Neuron (in vitro differentiated cells): ENCODE results near the gene CCNB1.
"Not testable (repeated sequence)": the region's sequence is repeated elsewhere in the genome, so short reads cannot be mapped to it uniquely, and the experiment has no call there.

Experiments
- H2AFZ ChIP-seq: one replicate; pipeline ENCODE4 v1.6.1; 2013; ENCODE audit warnings: low read depth, mild to moderate bottlenecking, inconsistent platforms, low read length, moderate library complexity
- H3K27me3 ChIP-seq: one replicate; pipeline ENCODE4 v1.6.1; 2013; ENCODE audit warnings: low read length; ENCODE audit not compliant: insufficient read depth
- H3K36me3 ChIP-seq: one replicate; pipeline ENCODE4 v1.6.1; 2013; ENCODE audit warnings: low read length; ENCODE audit not compliant: insufficient read depth
- H3K4me1 ChIP-seq: one replicate; pipeline ENCODE4 v1.6.1; 2013; ENCODE audit warnings: low read length; ENCODE audit not compliant: insufficient read depth
- H3K4me3 ChIP-seq: 2 replicates; pipeline ENCODE4 v1.5.1; 2013; ENCODE audit warnings: mild to moderate bottlenecking, low read length, moderate library complexity
- H3K9me3 ChIP-seq: one replicate; pipeline ENCODE4 v1.6.1; 2013; ENCODE audit warnings: low read length

CCNB1 gene

GRCh38 chr5:69189162-69190086, 22.5 kb downstream of the CCNB1 start, which contains the start of gene CENPH:
TSS of gene CENPH (plus strand) at chr5:69189583. CDS start at chr5:69189635, 52 bp downstream.
- peaks cover 8% of the 10 kb centered on the region for H3K4me1 ChIP-seq
- H3K27me3 ChIP-seq: no peaks in the 10 kb centered on the region
- H2AFZ ChIP-seq: peak within 1 kb of the TSS; percentile 79
- peaks cover 24% of the 10 kb centered on the region for H3K36me3 ChIP-seq
- peak within 1 kb of the TSS; percentile 87 for H3K4me3 ChIP-seq
- no peaks in the 10 kb centered on the region for H3K9me3 ChIP-seq

- no peak overlapping the region for H2AFZ ChIP-seq
- no peak overlapping the region for H3K4me3 ChIP-seq
- H3K36me3 ChIP-seq: peaks cover 55% of the 10 kb centered on the region
- H3K27me3 ChIP-seq: no peaks in the 10 kb centered on the region
- H3K4me1 ChIP-seq: no peaks in the 10 kb centered on the region
- no peaks in the 10 kb centered on the region for H3K9me3 ChIP-seq
Observed at GRCh38 chr5:69202497-69202896, 35.5 kb downstream of the CCNB1 start.

GRCh38 chr5:69206528-69207190, 39.7 kb downstream of the CCNB1 start:
- no peak overlapping the region for H3K4me3 ChIP-seq
- peaks cover 55% of the 10 kb centered on the region for H3K36me3 ChIP-seq
- H3K27me3 ChIP-seq: no peaks in the 10 kb centered on the region
- no peaks in the 10 kb centered on the region for H3K9me3 ChIP-seq
- H3K4me1 ChIP-seq: no peaks in the 10 kb centered on the region
- H2AFZ ChIP-seq: no peak overlapping the region

- H3K27me3 ChIP-seq: no peaks in the 10 kb centered on the region
- no peaks in the 10 kb centered on the region for H3K9me3 ChIP-seq
- H3K4me3 ChIP-seq: no peak overlapping the region
- no peak overlapping the region for H2AFZ ChIP-seq
- H3K4me1 ChIP-seq: no peaks in the 10 kb centered on the region
- H3K36me3 ChIP-seq: peaks cover 37% of the 10 kb centered on the region
Observed at GRCh38 chr5:69209602-69210001, 42.7 kb downstream of the CCNB1 start.

GRCh38 chr5:69211200-69211599, 44.2 kb downstream of the CCNB1 start:
- Histone ChIP-seq H3K27me3 (no peaks in the 10 kb centered on the region), H3K4me1 (no peaks in the 10 kb centered on the region), H3K4me3 (no peak overlapping the region), H3K36me3 (peaks cover 37% of the 10 kb centered on the region), H2AFZ (no peak overlapping the region), H3K9me3 (no peaks in the 10 kb centered on the region)

GRCh38 chr5:69212022-69212421, 45.1 kb downstream of the CCNB1 start:
- no peak overlapping the region for H3K4me3 ChIP-seq
- no peaks in the 10 kb centered on the region for H3K27me3 ChIP-seq
- peaks cover under 1% of the 10 kb centered on the region for H3K4me1 ChIP-seq
- no peaks in the 10 kb centered on the region for H3K9me3 ChIP-seq
- peaks cover 32% of the 10 kb centered on the region for H3K36me3 ChIP-seq
- no peak overlapping the region for H2AFZ ChIP-seq

GRCh38 chr5:69213513-69214215, 46.7 kb downstream of the CCNB1 start:
- Histone ChIP-seq H3K4me1 (peaks cover 6% of the 10 kb centered on the region), H3K27me3 (no peaks in the 10 kb centered on the region), H3K36me3 (peaks cover 26% of the 10 kb centered on the region), H3K4me3 (no peak overlapping the region), H2AFZ (no peak overlapping the region), H3K9me3 (no peaks in the 10 kb centered on the region)

- H3K27me3 ChIP-seq: no peaks in the 10 kb centered on the region
- peaks cover 5% of the 10 kb centered on the region for H3K36me3 ChIP-seq
- no peaks in the 10 kb centered on the region for H3K9me3 ChIP-seq
- H3K4me1 ChIP-seq: peaks cover 11% of the 10 kb centered on the region
- peak overlapping the region; percentile 62 for H3K4me3 ChIP-seq
- peak overlapping the region; percentile 68 for H2AFZ ChIP-seq
Observed at GRCh38 chr5:69217151-69217511, 50.2 kb downstream of the CCNB1 start.

GRCh38 chr5:69217548-69218526, 50.9 kb downstream of the CCNB1 start:
- Histone ChIP-seq H3K27me3 (no peaks in the 10 kb centered on the region), H3K4me3 (peak overlapping the region; percentile 62), H3K9me3 (no peaks in the 10 kb centered on the region), H2AFZ (peak overlapping the region; percentile 68), H3K4me1 (peaks cover 11% of the 10 kb centered on the region), H3K36me3 (peaks cover 5% of the 10 kb centered on the region)

- no peak overlapping the region for H2AFZ ChIP-seq
- no peaks in the 10 kb centered on the region for H3K36me3 ChIP-seq
- no peak overlapping the region for H3K4me3 ChIP-seq
- H3K9me3 ChIP-seq: no peaks in the 10 kb centered on the region
- no peaks in the 10 kb centered on the region for H3K27me3 ChIP-seq
- H3K4me1 ChIP-seq: peaks cover 11% of the 10 kb centered on the region
Observed at GRCh38 chr5:69219939-69220338, 53.0 kb downstream of the CCNB1 start.

GRCh38 chr5:69220371-69220770, 53.4 kb downstream of the CCNB1 start:
- H3K36me3 ChIP-seq, H3K4me3 ChIP-seq, H3K27me3 ChIP-seq, H3K9me3 ChIP-seq, H2AFZ ChIP-seq: not testable (repeated sequence)
- H3K4me1 ChIP-seq: peaks cover 11% of the 10 kb centered on the region

- not testable (repeated sequence) for H3K36me3 ChIP-seq, H3K9me3 ChIP-seq, H2AFZ ChIP-seq, H3K4me3 ChIP-seq, H3K27me3 ChIP-seq
- peaks cover 11% of the 10 kb centered on the region for H3K4me1 ChIP-seq
Observed at GRCh38 chr5:69220833-69221232, 53.9 kb downstream of the CCNB1 start.
